Hematopoietic multipotent progenitor cell treated with erythropoietin and hydrocortisone succinate and interleukin-3 and kit ligand, for 17 days (in vitro differentiated cells): ENCODE measurements around the gene NDEL1.

ENCODE experiments used
- DNase-seq: peaks from one replicate; pipeline ENCODE4 v3.0.0-alpha.2; 2015; ENCODE audit warnings: low spot score

NDEL1 gene

GRCh38 chr17:8413938-8414337 lies 21.7 kb upstream of the NDEL1 start:
- no peak for DNase-seq

GRCh38 chr17:8417806-8418205 lies 17.9 kb upstream of the NDEL1 start:
- DNase-seq = no peak

- DNase-seq = no peak
Measured at GRCh38 chr17:8418471-8418870, 17.2 kb upstream of the NDEL1 start.

GRCh38 chr17:8419305-8419704 lies 16.4 kb upstream of the NDEL1 start:
- peak; percentile 24 for DNase-seq

GRCh38 chr17:8420041-8420934 lies 15.4 kb upstream of the NDEL1 start:
- DNase-seq = peak; percentile 93

- peak; percentile 64 for DNase-seq
Measured at GRCh38 chr17:8421571-8421970, 14.1 kb upstream of the NDEL1 start.

- DNase-seq = no peak
Measured at GRCh38 chr17:8426094-8426720, 9.5 kb upstream of the NDEL1 start.

- no peak for DNase-seq
Measured at GRCh38 chr17:8426802-8427201, 8.9 kb upstream of the NDEL1 start.

- no peak for DNase-seq
Measured at GRCh38 chr17:8430966-8431365, 4.7 kb upstream of the NDEL1 start.

- peak; percentile 77 for DNase-seq
Measured at GRCh38 chr17:8436169-8436843, 622 bp downstream of the NDEL1 start.

GRCh38 chr17:8436844-8437171 lies 1.1 kb downstream of the NDEL1 start:
- DNase-seq = no peak

- no peak for DNase-seq
Measured at GRCh38 chr17:8438441-8438840, 2.8 kb downstream of the NDEL1 start.

- DNase-seq = no peak
Measured at GRCh38 chr17:8439681-8440080, 4.0 kb downstream of the NDEL1 start.

GRCh38 chr17:8441690-8442089 lies 6.0 kb downstream of the NDEL1 start:
- no peak for DNase-seq

- no peak for DNase-seq
Measured at GRCh38 chr17:8442310-8442709, 6.6 kb downstream of the NDEL1 start.

GRCh38 chr17:8443756-8444155 lies 8.1 kb downstream of the NDEL1 start:
- DNase-seq = no peak

GRCh38 chr17:8444494-8444893 lies 8.8 kb downstream of the NDEL1 start:
- peak; percentile 47 for DNase-seq

- DNase-seq = no peak
Measured at GRCh38 chr17:8445536-8445935, 9.9 kb downstream of the NDEL1 start.

GRCh38 chr17:8447799-8448198 lies 12.1 kb downstream of the NDEL1 start:
- no peak for DNase-seq

- DNase-seq = no peak
Measured at GRCh38 chr17:8448310-8448709, 12.6 kb downstream of the NDEL1 start.

GRCh38 chr17:8451933-8452614 lies 16.4 kb downstream of the NDEL1 start:
- no peak for DNase-seq

GRCh38 chr17:8453326-8453725 lies 17.6 kb downstream of the NDEL1 start:
- DNase-seq = no peak
